Daoy (cell line): ENCODE data around the gene ABCF3. TPM values are rescaled to one million over a fixed set of nuclear protein-coding genes. Genes with fewer than 3 reads are reported as not detected.
A peak's percentile ranks its signal among the peaks of the same experiment; 100 is the strongest.

Source experiments
- DNase-seq: peaks from one replicate; pipeline ENCODE4 v3.0.0-alpha.2; 2015; ENCODE audit warnings: low read depth
- total RNA-seq: library from RNA; depleted of rRNA; stranded (reverse); fragments of >200 nt; shearing (Covaris generic); gene quantifications from 2 replicates; pipeline ENCODE4 v1.2.3, GENCODE V29; 2014

ABCF3 gene
- total RNA-seq, 1 experiment from 2014 or later, result 28.1 TPM

DNA sequence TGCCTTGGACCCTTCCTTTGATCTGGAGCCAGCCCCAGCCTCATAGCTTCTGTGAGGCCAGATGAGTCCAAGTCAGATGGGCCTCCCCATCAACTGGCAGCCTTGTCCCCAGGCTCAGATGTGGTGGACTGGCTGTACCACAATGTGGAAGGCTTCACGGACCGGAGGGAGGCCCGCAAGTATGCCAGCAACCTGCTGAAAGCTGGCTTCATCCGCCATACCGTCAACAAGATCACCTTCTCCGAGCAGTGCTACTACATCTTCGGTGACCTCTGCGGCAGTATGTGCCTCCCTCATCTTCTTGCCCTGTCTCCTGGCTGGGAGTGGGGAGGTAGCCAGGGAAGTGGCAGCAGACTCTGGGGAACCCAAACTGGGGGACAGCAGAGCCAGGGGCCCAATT is 18.2 kb upstream of the ABCF3 start:
- no peak for DNase-seq

DNA sequence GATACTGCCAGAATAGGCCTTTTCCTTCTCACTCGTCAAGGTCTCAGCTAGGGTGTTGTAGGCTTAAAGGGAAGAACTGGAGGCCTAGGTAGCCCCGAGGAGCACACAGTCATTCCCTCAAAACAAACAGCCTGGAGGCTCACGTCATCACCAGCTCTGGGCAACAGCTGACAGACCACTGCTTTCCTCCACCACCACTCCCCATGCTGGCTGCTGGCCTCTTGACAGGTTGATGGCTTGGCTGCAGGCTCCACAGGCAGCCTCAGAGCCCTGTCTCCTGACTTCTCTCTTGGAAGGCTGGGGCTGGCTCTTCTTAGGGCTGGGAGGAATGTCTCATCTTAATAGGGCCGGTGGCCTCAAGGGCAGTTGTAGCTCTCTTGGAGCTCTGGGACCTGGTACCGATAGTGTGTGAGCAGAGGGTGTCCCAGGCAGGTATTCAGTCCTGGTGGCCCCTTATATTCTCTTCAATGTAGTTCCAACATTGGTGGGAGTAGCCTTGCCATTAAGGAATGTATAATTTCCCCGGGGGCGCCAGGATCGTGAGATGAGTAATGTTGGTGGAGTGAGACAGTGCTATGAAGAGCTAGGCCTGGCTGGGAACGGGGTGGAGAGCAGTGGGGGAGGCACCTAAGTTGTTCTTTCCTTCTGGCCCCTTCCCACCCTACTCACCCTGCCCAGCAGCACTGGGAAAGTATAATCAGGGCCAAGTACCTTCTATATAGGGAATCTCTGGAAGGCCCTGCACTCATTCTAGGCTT is 17.5 kb upstream of the ABCF3 start:
- DNase-seq, result peak; percentile 68

DNA sequence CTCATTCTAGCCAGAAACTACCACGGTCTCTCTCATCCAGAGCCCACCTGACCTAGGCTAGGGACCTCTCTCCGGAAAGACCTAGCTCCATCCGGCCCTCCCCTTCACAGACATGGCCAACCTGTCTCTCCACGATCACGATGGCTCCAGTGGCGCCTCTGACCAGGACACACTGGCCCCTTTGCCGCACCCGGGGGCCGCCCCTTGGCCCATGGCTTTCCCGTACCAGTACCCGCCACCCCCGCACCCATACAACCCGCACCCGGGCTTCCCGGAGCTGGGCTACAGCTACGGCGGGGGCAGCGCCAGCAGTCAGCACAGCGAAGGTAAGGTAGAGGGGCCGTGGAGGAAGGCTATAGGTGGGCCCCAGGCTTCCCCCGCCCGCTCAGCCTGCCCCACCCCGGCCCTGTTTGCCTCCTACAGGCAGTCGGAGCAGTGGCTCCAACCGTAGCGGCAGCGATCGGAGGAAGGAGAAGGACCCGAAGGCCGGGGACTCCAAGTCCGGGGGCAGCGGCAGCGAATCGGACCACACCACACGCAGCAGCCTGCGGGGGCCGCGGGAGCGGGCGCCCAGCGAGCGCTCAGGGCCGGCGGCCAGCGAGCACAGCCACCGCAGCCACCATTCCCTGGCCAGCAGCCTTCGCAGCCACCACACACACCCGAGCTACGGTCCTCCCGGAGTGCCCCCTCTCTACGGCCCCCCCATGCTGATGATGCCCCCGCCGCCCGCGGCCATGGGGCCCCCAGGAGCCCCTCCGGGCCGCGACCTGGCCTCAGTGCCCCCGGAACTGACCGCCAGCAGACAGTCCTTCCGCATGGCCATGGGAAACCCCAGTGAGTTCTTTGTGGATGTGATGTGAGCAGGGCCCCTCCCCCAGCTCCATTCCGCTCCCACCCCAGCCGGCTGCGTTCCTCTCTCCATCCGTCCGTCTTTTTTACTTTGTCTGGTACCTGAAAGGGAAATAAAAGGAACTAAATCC is 15.8 kb upstream of the ABCF3 start:
- no peak for DNase-seq

DNA sequence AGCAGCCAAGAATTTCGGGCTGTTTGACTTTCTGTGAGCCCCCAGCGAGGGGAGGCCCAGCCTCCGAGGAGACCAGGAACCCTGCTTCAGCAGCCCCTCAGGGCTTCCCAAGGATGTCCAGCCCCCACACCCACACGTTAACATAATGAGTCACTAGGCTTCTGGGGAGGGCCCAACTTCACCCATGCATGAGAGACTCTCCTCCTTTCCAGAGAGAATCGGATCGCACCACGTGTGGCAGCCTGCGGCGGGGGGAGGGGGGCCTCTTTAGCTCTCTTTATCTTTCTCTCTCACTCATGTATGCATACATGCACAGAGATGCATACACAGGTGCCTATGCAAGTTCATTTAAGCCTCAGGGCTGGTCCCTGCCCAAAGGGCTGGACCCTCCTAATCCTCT is 14.4 kb upstream of the ABCF3 start:
- DNase-seq, result peak; percentile 87

DNA sequence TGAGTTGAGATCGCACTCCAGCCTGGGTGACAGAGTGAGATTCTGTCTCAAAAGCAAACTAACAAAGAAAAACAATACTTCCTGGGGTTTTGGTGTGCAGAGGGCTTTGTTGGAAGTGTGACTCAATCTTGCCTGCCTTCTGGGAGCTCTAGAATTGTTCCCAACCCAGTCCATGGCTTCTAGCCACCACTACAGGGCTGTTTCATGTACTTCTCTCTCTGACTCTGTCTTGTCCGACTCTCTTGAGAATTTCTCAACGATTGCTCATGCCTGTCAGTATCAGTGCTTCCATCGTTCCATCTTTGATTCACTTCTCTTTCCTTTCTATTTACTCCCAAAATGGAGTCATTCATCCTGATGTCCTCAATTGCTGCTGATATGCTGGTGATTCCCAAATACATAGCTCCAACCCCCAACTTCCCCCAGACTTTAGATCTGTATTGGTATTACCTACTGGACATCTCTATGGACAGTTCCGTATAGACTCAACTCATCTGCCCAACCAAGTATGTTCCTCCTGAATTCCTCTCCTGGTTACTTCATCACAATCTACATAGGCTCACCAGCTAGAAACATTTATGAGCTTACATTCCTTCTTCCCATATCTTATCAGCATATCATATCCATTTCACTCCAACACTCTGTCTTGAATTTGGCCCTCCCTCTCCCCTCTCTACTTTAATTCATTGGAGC is 13.2 kb upstream of the ABCF3 start:
- peak; percentile 70 for DNase-seq

DNA sequence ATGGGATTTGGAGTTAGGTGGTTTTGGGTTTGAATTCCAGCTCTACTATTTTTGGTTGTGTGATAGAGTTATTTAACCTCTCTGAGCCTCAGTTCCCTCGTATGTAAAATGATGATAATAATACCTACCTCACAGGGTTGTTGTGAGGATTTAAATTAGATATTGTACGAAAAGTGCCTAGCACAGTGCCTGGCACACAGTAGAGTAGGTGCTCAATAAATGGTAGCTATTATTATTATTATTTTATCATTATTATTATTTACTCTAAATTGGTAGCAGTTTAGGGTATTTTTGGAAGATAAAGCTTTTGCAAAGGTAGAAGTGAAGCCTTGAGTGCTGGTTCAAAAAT is 12.7 kb upstream of the ABCF3 start:
- no peak for DNase-seq

DNA sequence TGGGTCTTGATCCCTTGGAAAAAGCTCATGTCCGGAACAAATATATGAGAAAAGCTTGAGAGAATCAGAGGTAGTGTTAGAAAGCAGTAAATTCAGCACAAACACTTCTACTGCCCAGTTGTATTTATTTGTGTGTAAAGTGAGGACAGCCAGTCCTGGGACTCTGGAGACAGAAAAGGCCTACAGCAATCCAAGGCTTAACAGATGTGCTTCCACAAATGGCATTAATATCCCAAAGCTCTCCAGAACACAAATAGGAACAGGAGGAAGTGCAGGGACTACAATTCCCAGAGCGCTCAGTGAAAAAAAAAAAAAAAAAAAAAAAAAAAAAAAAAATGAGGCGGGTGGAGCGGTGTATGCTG is 11.7 kb upstream of the ABCF3 start:
- DNase-seq, result no peak

DNA sequence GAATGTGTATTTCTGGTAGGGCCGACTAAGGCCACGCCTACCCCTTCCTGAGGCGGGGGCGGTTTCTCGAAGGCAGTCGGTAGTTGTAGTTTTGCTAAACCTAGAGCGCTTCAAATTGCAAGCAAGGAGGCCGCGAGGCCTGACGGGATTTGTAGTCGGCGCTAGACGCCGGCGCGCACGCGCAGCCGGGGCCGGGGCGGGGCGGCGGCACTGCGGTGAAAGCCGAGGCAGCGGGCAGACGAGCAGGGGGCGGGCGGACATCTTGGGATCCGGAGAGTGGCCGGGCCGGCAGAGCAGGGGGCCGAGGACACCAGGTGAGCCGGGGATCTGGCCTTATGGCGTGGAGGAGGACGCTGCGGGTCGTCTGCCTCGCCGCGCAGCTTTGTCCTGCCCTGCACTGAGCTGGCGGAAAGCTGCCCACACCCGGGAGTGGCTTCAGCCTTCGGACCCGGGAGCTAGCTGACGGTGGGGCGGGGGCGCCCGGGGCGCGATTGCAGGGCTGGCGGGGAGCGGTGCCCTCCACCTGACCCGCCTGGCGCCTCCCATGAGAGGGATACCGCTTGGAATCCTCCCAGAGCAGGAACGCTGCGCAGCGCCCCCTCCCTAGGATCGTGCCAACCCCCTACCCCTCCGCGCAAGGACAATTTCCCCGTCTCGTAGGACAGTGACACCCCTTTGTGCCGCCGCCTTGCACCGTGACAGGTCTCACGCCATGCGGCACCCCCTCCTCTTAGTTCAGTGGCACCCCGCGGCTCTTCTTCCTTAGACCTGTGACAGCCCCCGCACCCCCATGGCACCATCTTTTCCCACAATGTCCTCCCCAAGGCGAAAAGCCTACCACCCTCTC is 11.1 kb upstream of the ABCF3 start, which contains the start of gene AP2M1:
Gene AP2M1 (plus strand): TSS at position 210 of the 847 bp plus-strand sequence. CDS start 2,139 bp downstream, outside the sequence.
- DNase-seq, result peak; percentile 99

DNA sequence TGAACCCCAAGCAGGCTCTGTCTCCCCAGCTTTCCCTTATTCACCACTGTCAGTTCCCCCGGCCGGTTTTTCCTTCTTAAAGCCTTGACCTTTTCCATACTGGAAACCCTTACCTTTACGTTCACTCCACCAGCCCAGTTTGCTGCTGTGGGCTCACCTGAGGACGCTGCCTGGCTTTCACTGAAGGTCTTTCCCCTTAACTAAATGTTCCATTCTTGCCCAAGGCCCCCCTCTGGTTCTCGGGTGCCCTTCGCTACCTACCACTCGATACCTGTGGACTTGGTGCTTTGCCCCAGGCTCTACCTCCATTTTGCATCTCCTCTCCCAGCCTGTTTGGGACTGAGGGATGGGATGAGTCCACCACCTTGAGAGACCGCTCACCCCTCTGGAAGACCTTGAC is 10.5 kb upstream of the ABCF3 start:
- DNase-seq, result no peak

DNA sequence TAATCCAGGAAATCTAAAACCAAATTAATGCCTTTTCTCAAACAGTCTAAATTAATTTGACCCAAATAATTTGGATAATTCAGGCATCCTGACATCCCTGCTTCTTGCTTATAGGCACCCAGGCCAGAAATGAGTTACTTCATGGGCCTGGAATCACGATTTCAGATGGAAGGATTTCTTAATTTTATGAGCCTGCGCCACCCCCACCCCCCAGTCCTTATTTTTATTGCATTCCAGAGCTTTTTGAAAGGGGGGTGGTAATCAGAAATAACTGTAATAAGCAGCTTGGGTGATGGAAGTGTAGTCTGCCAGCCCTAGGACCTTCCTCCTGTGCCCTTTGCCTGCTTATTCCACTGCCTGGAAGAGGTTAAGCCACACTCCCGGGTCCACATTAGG is 10.0 kb upstream of the ABCF3 start:
- DNase-seq, result no peak

DNA sequence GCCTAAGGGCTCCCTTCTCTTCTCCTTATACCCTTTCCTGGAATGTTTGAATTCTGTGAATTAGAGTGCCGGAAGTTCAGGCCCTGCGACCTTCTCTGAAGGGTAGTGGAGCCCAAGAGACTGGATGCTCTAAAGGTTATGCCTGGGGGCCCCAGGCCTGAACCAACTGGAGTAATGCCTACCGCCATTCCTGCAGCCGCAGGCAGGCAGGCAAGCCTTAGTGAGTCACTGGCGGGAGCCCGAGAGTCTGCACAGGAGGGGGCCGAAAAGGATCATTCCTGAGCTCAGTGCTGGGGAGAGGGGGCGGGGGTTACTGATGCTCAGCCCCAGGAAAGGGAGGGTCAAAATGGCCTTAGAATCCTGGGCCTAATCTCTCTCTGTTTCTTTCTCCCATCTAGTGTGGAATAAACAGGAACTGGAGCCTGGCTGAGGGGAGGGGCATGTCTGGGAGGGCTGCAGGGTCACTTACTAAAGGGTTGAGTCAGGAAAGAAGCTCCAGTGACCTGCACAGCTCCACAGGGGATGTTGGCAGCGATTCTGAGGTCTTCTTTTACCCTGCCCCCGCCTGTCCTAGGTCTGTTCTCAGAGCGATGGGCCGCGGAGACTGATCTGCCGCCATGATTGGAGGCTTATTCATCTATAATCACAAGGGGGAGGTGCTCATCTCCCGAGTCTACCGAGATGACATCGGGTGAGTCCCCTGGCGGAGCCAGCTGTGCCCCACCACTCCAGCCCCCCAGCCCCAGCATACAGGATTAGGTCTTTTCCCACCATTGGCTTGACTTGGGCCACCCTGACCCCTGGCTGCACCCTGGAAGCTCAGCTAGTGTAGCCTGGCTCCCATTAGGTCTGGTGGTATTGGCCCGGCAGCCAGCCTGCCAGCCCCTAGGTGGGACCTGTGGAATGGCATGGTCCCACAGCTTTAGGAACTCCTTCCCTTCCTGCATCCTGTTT is 9.3 kb upstream of the ABCF3 start:
- DNase-seq, result peak; percentile 97

DNA sequence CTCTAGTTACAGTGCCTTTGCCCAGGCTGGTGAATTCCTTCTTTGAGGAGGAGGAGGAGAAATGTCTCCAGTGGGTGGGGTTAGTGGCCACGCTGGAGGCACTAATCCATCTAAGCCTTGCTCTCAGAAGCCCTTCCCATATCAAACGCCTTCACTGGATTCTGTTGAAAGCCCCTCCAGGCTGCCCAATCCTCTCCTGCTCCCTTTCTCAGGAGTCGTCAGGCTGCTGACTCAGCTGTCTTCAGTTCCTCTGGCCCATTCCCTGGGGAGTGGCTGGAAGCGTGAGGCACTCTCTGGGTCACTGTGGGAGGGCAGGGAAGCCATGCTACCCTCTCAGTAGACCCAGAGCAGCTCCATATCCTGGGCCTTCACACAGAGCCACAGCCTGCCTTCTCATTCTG is 8.7 kb upstream of the ABCF3 start:
- DNase-seq, result no peak

DNA sequence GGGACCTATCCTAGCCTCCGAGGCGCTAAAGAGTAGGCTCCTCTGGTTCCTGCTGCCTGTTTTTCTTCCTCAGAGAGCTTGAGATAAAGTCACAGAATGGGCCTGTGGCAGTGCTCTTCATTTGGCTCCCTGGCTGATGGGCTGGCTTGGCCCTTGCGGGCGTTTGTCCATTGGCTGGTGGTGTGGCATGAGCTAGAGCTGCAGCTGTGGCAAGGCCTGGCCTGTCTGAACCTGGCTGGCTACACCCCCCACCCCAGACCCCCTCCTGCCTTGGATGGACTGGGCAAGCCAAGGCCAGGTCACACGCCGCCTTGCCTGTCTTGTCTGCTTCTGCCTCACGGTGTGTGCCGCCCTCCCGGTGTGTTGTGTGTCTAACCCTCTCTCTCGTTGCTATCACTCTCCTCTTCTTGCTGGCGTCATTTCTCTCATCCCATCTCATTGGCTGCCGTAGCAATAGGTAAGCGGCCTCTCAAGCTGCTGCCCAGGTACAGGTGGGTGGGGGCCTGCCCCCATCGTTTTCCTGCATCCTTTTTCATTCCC is 8.2 kb upstream of the ABCF3 start:
- no peak for DNase-seq

DNA sequence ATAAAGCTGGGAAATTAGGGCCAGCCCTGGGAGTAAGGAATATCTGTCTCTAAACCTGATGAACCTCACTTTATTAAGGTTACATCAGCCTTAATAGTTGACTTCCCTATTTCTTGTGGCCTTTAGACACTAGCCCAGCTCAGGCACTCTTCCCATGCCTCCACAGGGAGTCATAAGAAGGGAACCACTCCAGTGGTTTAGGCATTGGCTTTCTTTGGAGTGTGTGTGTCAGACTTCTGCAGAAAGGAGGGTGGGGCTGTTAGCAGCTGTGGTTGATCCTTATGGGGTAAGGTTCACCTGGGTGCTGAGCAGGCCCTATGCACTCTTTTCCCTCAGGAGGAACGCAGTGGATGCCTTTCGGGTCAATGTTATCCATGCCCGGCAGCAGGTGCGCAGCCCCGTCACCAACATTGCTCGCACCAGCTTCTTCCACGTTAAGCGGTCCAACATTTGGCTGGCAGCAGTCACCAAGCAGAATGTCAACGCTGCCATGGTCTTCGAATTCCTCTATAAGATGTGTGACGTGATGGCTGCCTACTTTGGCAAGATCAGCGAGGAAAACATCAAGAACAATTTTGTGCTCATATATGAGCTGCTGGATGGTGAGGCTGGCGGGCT is 7.4 kb upstream of the ABCF3 start:
- no peak for DNase-seq

DNA sequence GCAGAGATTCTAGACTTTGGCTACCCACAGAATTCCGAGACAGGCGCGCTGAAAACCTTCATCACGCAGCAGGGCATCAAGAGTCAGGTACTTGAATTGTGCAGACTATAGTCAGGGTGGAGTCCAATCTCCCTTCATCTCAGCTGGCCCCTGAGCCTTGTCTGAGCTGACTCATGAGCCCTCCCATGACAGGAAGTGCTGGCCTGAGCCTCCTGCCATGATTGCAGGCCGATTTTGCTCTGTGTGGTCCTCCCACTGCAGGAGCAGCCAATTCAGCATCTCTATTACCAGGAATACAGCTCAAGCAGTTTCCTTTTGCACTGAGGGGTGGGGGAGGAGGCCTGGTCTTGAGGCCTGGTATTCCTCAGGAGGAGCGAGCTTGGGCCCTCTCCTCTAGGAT is 5.8 kb upstream of the ABCF3 start:
- DNase-seq, result peak; percentile 75

DNA sequence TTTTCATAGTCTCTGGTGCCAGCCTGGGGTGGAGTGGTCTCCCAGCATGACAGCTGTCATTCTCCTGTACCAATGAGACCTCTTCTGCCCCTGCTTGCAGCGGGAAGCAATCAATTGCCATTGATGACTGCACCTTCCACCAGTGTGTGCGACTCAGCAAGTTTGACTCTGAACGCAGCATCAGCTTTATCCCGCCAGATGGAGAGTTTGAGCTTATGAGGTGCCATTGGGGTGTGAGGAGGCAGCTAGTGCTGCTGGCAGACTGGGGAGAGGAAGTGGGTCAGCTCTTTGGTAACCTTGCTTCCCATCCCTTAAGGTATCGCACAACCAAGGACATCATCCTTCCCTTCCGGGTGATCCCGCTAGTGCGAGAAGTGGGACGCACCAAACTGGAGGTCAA is 4.4 kb upstream of the ABCF3 start:
- DNase-seq, result no peak

DNA sequence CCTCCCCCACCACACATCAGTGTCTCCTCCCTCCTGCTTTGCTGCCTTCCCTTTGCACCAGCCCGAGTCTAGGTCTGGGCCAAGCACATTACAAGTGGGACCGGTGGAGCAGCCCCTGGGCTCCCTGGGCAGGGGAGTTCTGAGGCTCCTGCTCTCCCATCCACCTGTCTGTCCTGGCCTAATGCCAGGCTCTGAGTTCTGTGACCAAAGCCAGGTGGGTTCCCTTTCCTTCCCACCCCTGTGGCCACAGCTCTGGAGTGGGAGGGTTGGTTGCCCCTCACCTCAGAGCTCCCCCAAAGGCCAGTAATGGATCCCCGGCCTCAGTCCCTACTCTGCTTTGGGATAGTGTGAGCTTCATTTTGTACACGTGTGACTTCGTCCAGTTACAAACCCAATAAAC is 2.3 kb upstream of the ABCF3 start:
- no peak for DNase-seq

DNA sequence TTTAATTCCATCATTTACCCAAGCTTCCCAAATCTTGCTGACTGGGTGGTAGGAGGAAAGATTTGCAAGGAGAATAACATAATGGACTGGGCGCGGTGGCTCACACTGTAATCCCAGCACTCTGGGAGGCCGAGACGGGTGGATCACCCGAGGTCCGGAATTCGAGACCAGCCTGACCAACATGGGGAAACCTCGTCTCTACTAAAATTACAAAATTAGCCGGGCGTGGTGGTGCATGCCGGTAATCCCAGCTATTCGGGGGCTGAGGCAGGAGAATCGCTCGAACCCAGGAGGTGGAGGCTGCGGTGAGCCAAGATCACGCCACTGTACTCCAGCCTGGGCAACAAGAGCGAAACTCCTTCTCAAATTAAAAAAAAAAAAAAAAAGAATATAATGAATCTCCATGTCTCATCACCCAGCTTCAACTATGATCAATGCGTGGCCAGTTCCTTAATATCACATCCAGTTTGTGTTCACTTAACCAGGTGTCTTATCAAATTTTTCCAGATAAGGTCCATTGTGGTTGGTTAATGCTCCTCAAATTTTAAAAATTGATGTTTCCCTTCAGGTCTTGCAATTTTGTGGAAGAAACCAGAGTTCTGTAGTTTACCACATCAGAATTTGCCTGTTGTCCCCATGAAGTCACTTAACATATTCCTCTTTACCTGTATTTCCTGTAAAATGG is 1.3 kb upstream of the ABCF3 start:
- no peak for DNase-seq
